Adipocyte (in vitro differentiated cells): ENCODE results near the gene MEI4.

Experiments
- DNase-seq: peaks from one replicate; pipeline ENCODE4 v3.0.0-alpha.2; 2015; ENCODE audit warnings: low read depth
- H3K27me3 ChIP-seq: replicated peaks from 2 replicates; pipeline ENCODE4 v1.7.0; 2013; ENCODE audit warnings: mild to moderate bottlenecking, low read length, moderate library complexity; ENCODE audit not compliant: control insufficient read depth, insufficient read depth
- H3K36me3 ChIP-seq: 2 replicates; pipeline ENCODE4 v1.7.0; 2013; ENCODE audit warnings: low read length, mild to moderate bottlenecking, moderate library complexity; ENCODE audit not compliant: control insufficient read depth, insufficient read depth, severe bottlenecking
- H3K4me1 ChIP-seq: 2 replicates; pipeline ENCODE4 v1.7.0; 2013; ENCODE audit warnings: mild to moderate bottlenecking, low read length, moderate library complexity; ENCODE audit not compliant: control insufficient read depth, insufficient read depth
- H3K4me3 ChIP-seq: 2 replicates; pipeline ENCODE4 v1.7.0; 2013; ENCODE audit warnings: mild to moderate bottlenecking, low read length, moderate library complexity
- H3K9ac ChIP-seq: 2 replicates; pipeline ENCODE4 v1.7.0; 2013; ENCODE audit warnings: mild to moderate bottlenecking, low read length, moderate library complexity
- H3K9me3 ChIP-seq: 2 replicates; pipeline ENCODE4 v1.7.0; 2013; ENCODE audit warnings: mild to moderate bottlenecking, low read length, moderate library complexity; ENCODE audit not compliant: control insufficient read depth

MEI4 gene

GRCh38 chr6:77764364-77764763 lies 111.5 kb downstream of the MEI4 start:
- no peak overlapping the region for H3K9ac ChIP-seq
- H3K27me3 ChIP-seq = no peaks in the 10 kb centered on the region
- DNase-seq = no peak
- H3K36me3 ChIP-seq = no peaks in the 10 kb centered on the region
- H3K4me3 ChIP-seq = no peak overlapping the region
- H3K4me1 ChIP-seq = no peaks in the 10 kb centered on the region
- no peaks in the 10 kb centered on the region for H3K9me3 ChIP-seq

GRCh38 chr6:77773157-77773822 lies 120.5 kb downstream of the MEI4 start:
- no peak overlapping the region for H3K9ac ChIP-seq
- H3K4me3 ChIP-seq = no peak overlapping the region
- no peaks in the 10 kb centered on the region for H3K27me3 ChIP-seq
- no peaks in the 10 kb centered on the region for H3K9me3 ChIP-seq
- no peaks in the 10 kb centered on the region for H3K36me3 ChIP-seq
- DNase-seq = no peak
- H3K4me1 ChIP-seq = no peaks in the 10 kb centered on the region

- no peaks in the 10 kb centered on the region for H3K27me3 ChIP-seq
- H3K4me3 ChIP-seq = no peak overlapping the region
- no peaks in the 10 kb centered on the region for H3K36me3 ChIP-seq
- no peaks in the 10 kb centered on the region for H3K4me1 ChIP-seq
- H3K9me3 ChIP-seq = no peaks in the 10 kb centered on the region
- DNase-seq = no peak
- H3K9ac ChIP-seq = no peak overlapping the region
Observed at GRCh38 chr6:77774457-77774856, 121.6 kb downstream of the MEI4 start.

GRCh38 chr6:77776441-77776840 lies 123.6 kb downstream of the MEI4 start:
- no peak for DNase-seq
- Histone ChIP-seq H3K9ac (no peak overlapping the region), H3K9me3 (no peaks in the 10 kb centered on the region)

DNA sequence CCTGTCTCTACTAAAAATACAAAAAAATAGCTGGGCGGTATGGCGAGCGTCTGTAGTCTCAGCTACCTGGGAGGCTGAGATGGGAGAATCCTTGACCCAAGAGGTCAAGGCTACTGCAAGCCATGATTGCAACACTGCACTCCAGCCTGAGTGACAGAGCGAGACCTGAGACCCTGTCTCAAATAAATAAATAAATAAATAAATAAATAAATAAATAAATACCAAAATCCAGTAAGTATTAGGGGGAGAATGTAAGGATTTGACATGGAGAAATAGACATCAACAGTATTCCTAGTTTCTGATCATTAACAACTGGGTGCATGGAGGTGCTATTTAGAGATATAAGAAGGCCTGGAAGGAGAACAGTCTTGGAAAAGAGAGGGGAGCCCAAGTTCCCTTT lies 125.7 kb downstream of the MEI4 start:
- no peak for DNase-seq
- H3K9ac ChIP-seq = no peak overlapping the region
- no peaks in the 10 kb centered on the region for H3K4me1 ChIP-seq
- no peaks in the 10 kb centered on the region for H3K27me3 ChIP-seq
- no peaks in the 10 kb centered on the region for H3K9me3 ChIP-seq
- no peak overlapping the region for H3K4me3 ChIP-seq
- H3K36me3 ChIP-seq = no peaks in the 10 kb centered on the region

More at GRCh38 chr6:77776441-77776840, 123.6 kb downstream of the MEI4 start:
- Histone ChIP-seq H3K27me3 (no peaks in the 10 kb centered on the region), H3K36me3 (no peaks in the 10 kb centered on the region), H3K4me3 (no peak overlapping the region), H3K4me1 (no peaks in the 10 kb centered on the region)

GRCh38 chr6:77786935-77787629 lies 134.2 kb downstream of the MEI4 start:
- Histone ChIP-seq H3K4me3 (no peak overlapping the region), H3K9me3 (no peaks in the 10 kb centered on the region), H3K4me1 (no peaks in the 10 kb centered on the region), H3K27me3 (no peaks in the 10 kb centered on the region), H3K36me3 (no peaks in the 10 kb centered on the region), H3K9ac (no peak overlapping the region)
- no peak for DNase-seq

DNA sequence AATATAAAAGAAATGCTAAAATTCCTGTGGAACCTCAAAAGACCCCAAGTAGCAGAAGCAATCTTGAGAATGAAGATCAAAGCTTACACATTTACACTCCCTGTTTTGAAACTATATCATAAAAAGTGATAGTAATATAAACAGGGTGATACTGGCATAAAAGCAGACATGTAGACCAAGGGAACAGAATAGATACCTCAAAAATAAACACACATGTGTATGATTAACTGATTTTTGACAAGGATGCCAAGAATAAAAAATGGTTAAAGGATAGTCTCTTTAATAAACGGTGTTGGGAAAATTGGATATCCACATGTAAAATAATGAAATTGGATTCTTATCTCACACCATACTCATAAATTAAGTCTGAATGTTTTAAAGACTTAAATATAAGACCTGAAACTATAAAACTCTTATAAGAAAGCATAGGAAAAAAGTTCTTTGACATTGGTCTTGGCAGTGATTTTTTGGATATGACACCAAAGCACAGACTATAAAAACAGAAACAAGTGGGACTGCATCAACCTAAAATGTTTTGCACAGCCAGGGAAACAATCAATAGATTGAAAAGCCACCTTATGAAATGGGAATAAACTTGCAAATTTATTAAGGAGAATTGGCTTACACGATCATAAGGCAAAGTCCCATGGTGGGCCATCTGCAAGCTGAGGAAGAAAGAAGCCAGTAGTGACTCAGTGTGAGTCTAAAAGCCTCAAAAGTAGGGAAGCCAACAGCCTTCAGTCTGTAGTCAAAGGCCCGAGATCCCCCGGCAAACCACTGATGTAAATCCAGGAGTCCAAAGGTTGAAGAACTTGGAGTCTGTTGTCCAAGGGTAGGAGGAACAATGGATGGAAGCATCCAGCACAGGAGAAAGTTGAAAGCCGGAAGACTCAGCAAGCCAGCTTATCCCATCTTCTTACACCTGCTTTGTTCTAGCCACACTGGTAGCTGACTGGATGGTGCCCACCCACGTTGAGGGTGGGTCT lies 144.3 kb downstream of the MEI4 start:
- no peak for DNase-seq
- Histone ChIP-seq H3K4me3 (no peak overlapping the region), H3K27me3 (no peaks in the 10 kb centered on the region), H3K9me3 (peaks cover 6% of the 10 kb centered on the region), H3K36me3 (no peaks in the 10 kb centered on the region), H3K9ac (no peak overlapping the region), H3K4me1 (no peaks in the 10 kb centered on the region)

DNA sequence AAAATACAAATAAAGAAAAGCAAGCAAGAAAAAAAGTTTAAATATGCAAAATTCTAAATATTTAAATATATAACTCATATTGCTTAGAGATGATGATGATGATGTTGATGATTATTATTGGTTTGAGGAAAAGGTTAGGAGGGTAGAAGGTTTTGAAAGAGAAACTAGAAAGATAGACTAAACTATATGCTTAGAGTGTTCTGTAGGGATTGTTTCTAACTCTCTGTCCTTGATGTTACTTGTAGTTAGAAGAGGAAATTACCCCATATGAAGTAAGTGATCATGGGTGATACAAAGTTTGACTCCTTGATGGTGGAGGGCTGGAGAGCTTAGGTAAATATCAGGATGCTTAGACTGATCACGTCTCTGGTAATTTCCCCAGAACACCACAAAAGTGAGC lies 159.5 kb downstream of the MEI4 start:
- Histone ChIP-seq H3K4me3 (no peak overlapping the region), H3K9me3 (no peaks in the 10 kb centered on the region), H3K36me3 (no peaks in the 10 kb centered on the region), H3K4me1 (no peaks in the 10 kb centered on the region), H3K27me3 (no peaks in the 10 kb centered on the region), H3K9ac (no peak overlapping the region)
- DNase-seq = no peak

DNA sequence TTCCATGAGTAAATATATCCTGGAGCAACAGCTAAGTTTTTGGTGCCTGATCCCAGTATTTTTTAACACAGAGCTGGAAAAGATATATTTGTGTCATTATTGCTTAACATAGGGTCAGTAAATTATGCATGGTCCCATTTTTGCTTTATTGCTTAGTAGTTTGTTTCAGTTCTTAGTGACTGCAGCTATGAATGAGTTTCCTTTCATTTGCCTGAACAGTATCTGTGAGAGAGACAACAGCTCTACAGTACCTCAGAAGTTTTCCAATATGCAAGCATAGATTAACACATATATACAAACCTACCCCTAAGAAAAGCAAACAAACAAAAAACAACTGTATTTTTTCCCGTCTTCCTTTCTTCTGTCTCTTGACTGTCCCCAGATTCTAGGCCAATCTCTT lies 160.3 kb downstream of the MEI4 start:
- no peaks in the 10 kb centered on the region for H3K4me1 ChIP-seq
- no peak overlapping the region for H3K9ac ChIP-seq
- no peak overlapping the region for H3K4me3 ChIP-seq
- no peaks in the 10 kb centered on the region for H3K36me3 ChIP-seq
- no peaks in the 10 kb centered on the region for H3K27me3 ChIP-seq
- no peaks in the 10 kb centered on the region for H3K9me3 ChIP-seq
- no peak for DNase-seq

DNA sequence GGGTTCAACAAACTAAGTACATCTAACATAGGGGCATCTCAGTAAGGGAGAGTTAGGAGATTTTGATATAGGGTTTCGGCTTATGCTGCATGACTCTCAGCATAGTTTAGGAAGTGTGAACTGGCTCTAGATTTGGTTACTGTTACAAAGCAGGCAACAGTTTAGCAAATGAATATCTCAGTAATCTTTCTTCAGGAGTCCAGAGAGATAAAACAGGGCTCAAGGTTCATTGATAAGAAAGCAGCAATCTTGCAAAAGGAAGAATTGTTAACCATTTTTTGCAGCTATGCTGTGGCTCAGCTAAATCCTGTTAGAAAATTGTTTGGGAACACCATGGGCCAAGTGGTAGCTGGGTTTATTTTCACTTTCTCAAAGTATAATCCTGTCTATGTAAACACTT lies 161.3 kb downstream of the MEI4 start:
- H3K9me3 ChIP-seq = no peaks in the 10 kb centered on the region
- DNase-seq = no peak
- no peaks in the 10 kb centered on the region for H3K36me3 ChIP-seq
- H3K9ac ChIP-seq = no peak overlapping the region
- H3K4me1 ChIP-seq = no peaks in the 10 kb centered on the region
- no peak overlapping the region for H3K4me3 ChIP-seq
- no peaks in the 10 kb centered on the region for H3K27me3 ChIP-seq

GRCh38 chr6:77815531-77815930 lies 162.7 kb downstream of the MEI4 start:
- Histone ChIP-seq H3K9ac (no peak overlapping the region), H3K9me3 (no peaks in the 10 kb centered on the region), H3K4me3 (no peak overlapping the region), H3K36me3 (no peaks in the 10 kb centered on the region), H3K27me3 (no peaks in the 10 kb centered on the region), H3K4me1 (no peaks in the 10 kb centered on the region)
- no peak for DNase-seq
